ENCODE measurements around the gene NFATC1. TPM values are rescaled to one million over a fixed set of nuclear protein-coding genes. Genes with fewer than 3 reads are reported as not detected.
A peak's percentile ranks its signal among the peaks of the same experiment; 100 is the strongest.

The NFATC1 gene
- total RNA-seq, 1 donor from 2014 or later, result 18.3 TPM

GRCh38 chr18:79413025-79413424 is 17.3 kb downstream of the NFATC1 start:
- H3K27me3 ChIP-seq (ENCODE audit: low read depth), result no peaks in the 10 kb centered on the region
- intact Hi-C loops (cut with micrococcal nuclease), result no loop called here
- H3K36me3 ChIP-seq, result peaks cover 37% of the 10 kb centered on the region
- H3K4me1 ChIP-seq, result peaks cover 12% of the 10 kb centered on the region
- TF ChIP-seq CTCF (IDR thresholded peaks at IDR 0.05; ENCODE audit: borderline replicate concordance), result no peak
- no peaks in the 10 kb centered on the region for H3K9me3 ChIP-seq (replicated peaks)
- no peak overlapping the region for H3K27ac ChIP-seq (replicated peaks)
- no peak overlapping the region for H3K4me3 ChIP-seq
- DNase-seq, result peak; percentile 5

- peaks cover 37% of the 10 kb centered on the region for H3K36me3 ChIP-seq
- TF ChIP-seq CTCF (IDR thresholded peaks at IDR 0.05; ENCODE audit: borderline replicate concordance), result no peak
Measured at GRCh38 chr18:79413426-79413825, 17.7 kb downstream of the NFATC1 start.

GRCh38 chr18:79413901-79414300 is 18.2 kb downstream of the NFATC1 start:
- no peaks in the 10 kb centered on the region for H3K27me3 ChIP-seq (ENCODE audit: low read depth)
- TF ChIP-seq CTCF (IDR thresholded peaks at IDR 0.05; ENCODE audit: borderline replicate concordance), result no peak
- H3K9me3 ChIP-seq (replicated peaks), result no peaks in the 10 kb centered on the region
- peaks cover 37% of the 10 kb centered on the region for H3K36me3 ChIP-seq
- intact Hi-C loops (cut with micrococcal nuclease), result no loop called here
- H3K4me1 ChIP-seq, result peaks cover 12% of the 10 kb centered on the region
- peak; percentile 12 for DNase-seq
- no peak overlapping the region for H3K27ac ChIP-seq (replicated peaks)
- no peak overlapping the region for H3K4me3 ChIP-seq

More at GRCh38 chr18:79413426-79413825, 17.7 kb downstream of the NFATC1 start:
- H3K4me3 ChIP-seq, result no peak overlapping the region
- no peaks in the 10 kb centered on the region for H3K9me3 ChIP-seq (replicated peaks)
- DNase-seq, result no peak
- peaks cover 12% of the 10 kb centered on the region for H3K4me1 ChIP-seq
- no peak overlapping the region for H3K27ac ChIP-seq (replicated peaks)
- intact Hi-C loops (cut with micrococcal nuclease), result no loop called here
- no peaks in the 10 kb centered on the region for H3K27me3 ChIP-seq (ENCODE audit: low read depth)

- no peaks in the 10 kb centered on the region for H3K27me3 ChIP-seq (ENCODE audit: low read depth)
- no peak for DNase-seq
- no peak overlapping the region for H3K27ac ChIP-seq (replicated peaks)
- intact Hi-C loops (cut with micrococcal nuclease), result no loop called here
- no peak overlapping the region for H3K4me3 ChIP-seq
- no peaks in the 10 kb centered on the region for H3K9me3 ChIP-seq (replicated peaks)
- no peak for TF ChIP-seq CTCF (IDR thresholded peaks at IDR 0.05; ENCODE audit: borderline replicate concordance)
- H3K36me3 ChIP-seq, result peaks cover 34% of the 10 kb centered on the region
- peaks cover 12% of the 10 kb centered on the region for H3K4me1 ChIP-seq
Measured at GRCh38 chr18:79416022-79416676, 20.4 kb downstream of the NFATC1 start.

- no peak overlapping the region for H3K27ac ChIP-seq (replicated peaks)
- no peaks in the 10 kb centered on the region for H3K9me3 ChIP-seq (replicated peaks)
- H3K27me3 ChIP-seq (ENCODE audit: low read depth), result no peaks in the 10 kb centered on the region
- no peak overlapping the region for H3K4me3 ChIP-seq
- peaks cover 12% of the 10 kb centered on the region for H3K4me1 ChIP-seq
- intact Hi-C loops (cut with micrococcal nuclease), result no loop called here
- TF ChIP-seq CTCF (IDR thresholded peaks at IDR 0.05; ENCODE audit: borderline replicate concordance), result no peak
- H3K36me3 ChIP-seq, result peaks cover 34% of the 10 kb centered on the region
- no peak for DNase-seq
Measured at GRCh38 chr18:79416677-79417052, 20.9 kb downstream of the NFATC1 start.

All from left ventricle myocardium inferior (tissue), 1 donor.